Sigmoid colon (tissue), 4 donors: ENCODE measurements around the gene ACTG1.

ENCODE experiments used
- CTCF ChIP-seq, 4 experiments: fragments of 450-650 bp in 3 of 4; fragments of 200-600 bp in 1 of 4; IDR thresholded peaks; one replicate each; pipeline ENCODE4 v1.5.1; 2016 to 2019; ENCODE audit warnings: antibody characterized with exemption in 4 of 4, mild to moderate bottlenecking in 3 of 4, moderate library complexity in 2 of 4
- POLR2A ChIP-seq, 2 donors: fragments of 450-650 bp; IDR thresholded peaks; one replicate each; pipeline ENCODE4 v1.6.1; 2016; ENCODE audit warnings: antibody characterized with exemption in 2 of 2, mild to moderate bottlenecking in 2 of 2, moderate library complexity in 2 of 2
- POLR2AphosphoS5 ChIP-seq, 4 donors: sonication (generic); formaldehyde crosslinking; IDR thresholded peaks; one replicate each; pipeline ENCODE4 v1.6.1; 2017; ENCODE audit warnings: antibody characterized with exemption in 4 of 4

- TF ChIP-seq CTCF (IDR thresholded peaks at IDR 0.05), result no peak
- no peak for TF ChIP-seq POLR2AphosphoS5 (IDR thresholded peaks at IDR 0.05)
- no peak for TF ChIP-seq POLR2A (IDR thresholded peaks at IDR 0.05)
Measured at GRCh38 chr17:81526662-81527571, 14.3 kb upstream of the ACTG1 start.
